ENCODE data around the gene CASTOR1.
A peak's percentile ranks its signal among the peaks of the same experiment; 100 is the strongest.

The CASTOR1 gene

DNA sequence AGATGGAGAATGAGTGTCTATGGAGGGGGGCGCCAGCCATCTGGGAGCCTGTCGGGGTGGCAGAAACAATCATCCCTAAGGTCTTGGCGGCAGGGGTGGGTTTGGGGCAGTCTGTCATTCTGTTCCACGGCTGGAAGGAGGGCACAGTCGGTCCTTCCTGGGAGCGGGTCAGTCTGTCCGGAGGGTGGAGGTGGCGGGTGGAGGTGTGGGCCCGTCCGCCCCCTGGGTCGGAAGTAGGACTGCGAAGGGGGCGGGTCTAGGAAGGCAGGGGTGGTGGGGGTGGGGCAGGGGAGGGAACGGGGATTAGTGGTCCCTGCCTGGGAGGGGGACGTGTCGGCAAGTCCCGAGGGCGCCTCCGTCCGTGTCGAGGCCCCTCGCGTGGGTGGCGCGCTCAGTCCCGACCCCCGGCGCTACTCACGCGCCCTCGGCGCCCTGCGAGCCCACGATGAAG is 37.0 kb upstream of the CASTOR1 start (continued):
- TF ChIP-seq, protein P1, sequence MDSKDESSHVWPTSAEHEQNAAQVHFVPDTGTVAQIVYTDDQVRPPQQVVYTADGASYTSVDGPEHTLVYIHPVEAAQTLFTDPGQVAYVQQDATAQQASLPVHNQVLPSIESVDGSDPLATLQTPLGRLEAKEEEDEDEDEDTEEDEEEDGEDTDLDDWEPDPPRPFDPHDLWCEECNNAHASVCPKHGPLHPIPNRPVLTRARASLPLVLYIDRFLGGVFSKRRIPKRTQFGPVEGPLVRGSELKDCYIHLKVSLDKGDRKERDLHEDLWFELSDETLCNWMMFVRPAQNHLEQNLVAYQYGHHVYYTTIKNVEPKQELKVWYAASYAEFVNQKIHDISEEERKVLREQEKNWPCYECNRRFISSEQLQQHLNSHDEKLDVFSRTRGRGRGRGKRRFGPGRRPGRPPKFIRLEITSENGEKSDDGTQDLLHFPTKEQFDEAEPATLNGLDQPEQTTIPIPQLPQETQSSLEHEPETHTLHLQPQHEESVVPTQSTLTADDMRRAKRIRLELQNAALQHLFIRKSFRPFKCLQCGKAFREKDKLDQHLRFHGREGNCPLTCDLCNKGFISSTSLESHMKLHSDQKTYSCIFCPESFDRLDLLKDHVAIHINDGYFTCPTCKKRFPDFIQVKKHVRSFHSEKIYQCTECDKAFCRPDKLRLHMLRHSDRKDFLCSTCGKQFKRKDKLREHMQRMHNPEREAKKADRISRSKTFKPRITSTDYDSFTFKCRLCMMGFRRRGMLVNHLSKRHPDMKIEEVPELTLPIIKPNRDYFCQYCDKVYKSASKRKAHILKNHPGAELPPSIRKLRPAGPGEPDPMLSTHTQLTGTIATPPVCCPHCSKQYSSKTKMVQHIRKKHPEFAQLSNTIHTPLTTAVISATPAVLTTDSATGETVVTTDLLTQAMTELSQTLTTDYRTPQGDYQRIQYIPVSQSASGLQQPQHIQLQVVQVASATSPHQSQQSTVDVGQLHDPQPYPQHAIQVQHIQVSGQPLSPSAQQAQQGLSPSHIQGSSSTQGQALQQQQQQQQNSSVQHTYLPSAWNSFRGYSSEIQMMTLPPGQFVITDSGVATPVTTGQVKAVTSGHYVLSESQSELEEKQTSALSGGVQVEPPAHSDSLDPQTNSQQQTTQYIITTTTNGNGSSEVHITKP (tag by site-specific recombination; IDR thresholded peaks at IDR 0.05) = peak; percentile 98
- TF ChIP-seq REPIN1 (tag by site-specific recombination; IDR thresholded peaks at IDR 0.05; ENCODE audit: low read depth) (no peak), KLF9 (tag by site-specific recombination; IDR thresholded peaks at IDR 0.05; ENCODE audit: low read depth) (peak; percentile 16), ZNF121 (tag by site-specific recombination; IDR thresholded peaks at IDR 0.05) (no peak), ZNF544 (tag by site-specific recombination; IDR thresholded peaks at IDR 0.05) (no peak), ZNF670 (tag by site-specific recombination; IDR thresholded peaks at IDR 0.05; ENCODE audit: low read depth) (no peak), ZNF341 (tag by site-specific recombination; IDR thresholded peaks at IDR 0.05; ENCODE audit: low read depth) (peak; percentile 79), SP7 (tag by site-specific recombination; IDR thresholded peaks at IDR 0.05) (no peak), ZNF354C (tag by site-specific recombination; IDR thresholded peaks at IDR 0.05; ENCODE audit: borderline replicate concordance, low read depth) (no peak), ZFP69B (tag by site-specific recombination; IDR thresholded peaks at IDR 0.05) (peak; percentile 82; the same call in 1 of the 2 replicates), ZNF266 (tag by site-specific recombination; IDR thresholded peaks at IDR 0.05; ENCODE audit: low read depth) (no peak), KLF1 (tag by site-specific recombination; IDR thresholded peaks at IDR 0.05) (peak; percentile 31; the same call in 1 of the 2 replicates), ZNF777 (tag by site-specific recombination; IDR thresholded peaks at IDR 0.05; ENCODE audit: borderline replicate concordance) (no peak)
- TF ChIP-seq, protein P2, sequence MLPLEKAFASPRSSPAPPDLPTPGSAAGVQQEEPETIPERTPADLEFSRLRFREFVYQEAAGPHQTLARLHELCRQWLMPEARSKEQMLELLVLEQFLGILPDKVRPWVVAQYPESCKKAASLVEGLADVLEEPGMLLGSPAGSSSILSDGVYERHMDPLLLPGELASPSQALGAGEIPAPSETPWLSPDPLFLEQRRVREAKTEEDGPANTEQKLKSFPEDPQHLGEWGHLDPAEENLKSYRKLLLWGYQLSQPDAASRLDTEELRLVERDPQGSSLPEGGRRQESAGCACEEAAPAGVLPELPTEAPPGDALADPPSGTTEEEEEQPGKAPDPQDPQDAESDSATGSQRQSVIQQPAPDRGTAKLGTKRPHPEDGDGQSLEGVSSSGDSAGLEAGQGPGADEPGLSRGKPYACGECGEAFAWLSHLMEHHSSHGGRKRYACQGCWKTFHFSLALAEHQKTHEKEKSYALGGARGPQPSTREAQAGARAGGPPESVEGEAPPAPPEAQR (tag by site-specific recombination; IDR thresholded peaks at IDR 0.05) = no peak
- TF ChIP-seq, protein P3, sequence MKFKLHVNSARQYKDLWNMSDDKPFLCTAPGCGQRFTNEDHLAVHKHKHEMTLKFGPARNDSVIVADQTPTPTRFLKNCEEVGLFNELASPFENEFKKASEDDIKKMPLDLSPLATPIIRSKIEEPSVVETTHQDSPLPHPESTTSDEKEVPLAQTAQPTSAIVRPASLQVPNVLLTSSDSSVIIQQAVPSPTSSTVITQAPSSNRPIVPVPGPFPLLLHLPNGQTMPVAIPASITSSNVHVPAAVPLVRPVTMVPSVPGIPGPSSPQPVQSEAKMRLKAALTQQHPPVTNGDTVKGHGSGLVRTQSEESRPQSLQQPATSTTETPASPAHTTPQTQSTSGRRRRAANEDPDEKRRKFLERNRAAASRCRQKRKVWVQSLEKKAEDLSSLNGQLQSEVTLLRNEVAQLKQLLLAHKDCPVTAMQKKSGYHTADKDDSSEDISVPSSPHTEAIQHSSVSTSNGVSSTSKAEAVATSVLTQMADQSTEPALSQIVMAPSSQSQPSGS (tag by site-specific recombination; IDR thresholded peaks at IDR 0.05; ENCODE audit: low read depth) = no peak
- TF ChIP-seq, protein P4, sequence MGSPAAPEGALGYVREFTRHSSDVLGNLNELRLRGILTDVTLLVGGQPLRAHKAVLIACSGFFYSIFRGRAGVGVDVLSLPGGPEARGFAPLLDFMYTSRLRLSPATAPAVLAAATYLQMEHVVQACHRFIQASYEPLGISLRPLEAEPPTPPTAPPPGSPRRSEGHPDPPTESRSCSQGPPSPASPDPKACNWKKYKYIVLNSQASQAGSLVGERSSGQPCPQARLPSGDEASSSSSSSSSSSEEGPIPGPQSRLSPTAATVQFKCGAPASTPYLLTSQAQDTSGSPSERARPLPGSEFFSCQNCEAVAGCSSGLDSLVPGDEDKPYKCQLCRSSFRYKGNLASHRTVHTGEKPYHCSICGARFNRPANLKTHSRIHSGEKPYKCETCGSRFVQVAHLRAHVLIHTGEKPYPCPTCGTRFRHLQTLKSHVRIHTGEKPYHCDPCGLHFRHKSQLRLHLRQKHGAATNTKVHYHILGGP (tag by site-specific recombination; IDR thresholded peaks at IDR 0.05) = no peak
- TF ChIP-seq, protein P5, sequence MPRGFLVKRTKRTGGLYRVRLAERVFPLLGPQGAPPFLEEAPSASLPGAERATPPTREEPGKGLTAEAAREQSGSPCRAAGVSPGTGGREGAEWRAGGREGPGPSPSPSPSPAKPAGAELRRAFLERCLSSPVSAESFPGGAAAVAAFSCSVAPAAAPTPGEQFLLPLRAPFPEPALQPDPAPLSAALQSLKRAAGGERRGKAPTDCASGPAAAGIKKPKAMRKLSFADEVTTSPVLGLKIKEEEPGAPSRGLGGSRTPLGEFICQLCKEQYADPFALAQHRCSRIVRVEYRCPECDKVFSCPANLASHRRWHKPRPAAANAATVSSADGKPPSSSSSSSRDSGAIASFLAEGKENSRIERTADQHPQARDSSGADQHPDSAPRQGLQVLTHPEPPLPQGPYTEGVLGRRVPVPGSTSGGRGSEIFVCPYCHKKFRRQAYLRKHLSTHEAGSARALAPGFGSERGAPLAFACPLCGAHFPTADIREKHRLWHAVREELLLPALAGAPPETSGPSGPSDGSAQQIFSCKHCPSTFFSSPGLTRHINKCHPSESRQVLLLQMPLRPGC (tag by site-specific recombination; IDR thresholded peaks at IDR 0.05) = no peak
